Endothelial cell of umbilical vein (primary cell): ENCODE data around the gene GLOD5. TPM values are rescaled to one million over a fixed set of nuclear protein-coding genes. Genes with fewer than 3 reads are reported as not detected.

Experiments
- BruUV-seq: library from RNA; stranded (reverse); fragments of 400-500 nt; replicated peaks from 2 replicates; lab custom pipeline; 2021; lab: Mats Ljungman, UMichigan
- CTCF ChIA-PET: fragments of 300-600, 350-600 bp; sonication (Branson Sonifier 250); formaldehyde crosslinking; loops from one replicate; lab custom pipeline; 2021; ENCODE audit warnings: antibody characterized with exemption, inconsistent platforms; lab: Charles Lee
- POLR2A ChIA-PET: fragments of 300-600, 350-600 bp; sonication (Branson Sonifier 250); formaldehyde crosslinking; loops from one replicate; lab custom pipeline; 2021; ENCODE audit warnings: antibody characterized with exemption, inconsistent platforms; lab: Charles Lee
- DNase-seq: peaks from one replicate; pipeline ENCODE4 v3.0.0-alpha.2; 2011; ENCODE audit warnings: low read depth, low spot score
- FAIRE-seq: peaks from 2 replicates; lab custom pipeline; 2011; peaks lifted over from hg19 to GRCh38; lab: Jason Lieb, UNC
- H2AFZ ChIP-seq: 2 replicates; pipeline ENCODE4 v1.6.0; 2012; ENCODE audit warnings: low read depth, low read length, control low read depth, inconsistent platforms
- H3K27ac ChIP-seq: 2 replicates; pipeline ENCODE4 v1.5.1; 2011; ENCODE audit warnings: low read depth, mild to moderate bottlenecking, control low read depth, low read length, moderate library complexity; ENCODE audit not compliant: insufficient read depth
- H3K27me3 ChIP-seq, 2 experiments: 2 replicates each; pipeline versions ENCODE4 v1.6.0 to v1.6.1; 2011; ENCODE audit warnings: low read length in 2 of 2, mixed read lengths in 1 of 2; ENCODE audit not compliant: control insufficient read depth in 2 of 2, insufficient read depth in 2 of 2
- H3K36me3 ChIP-seq, 2 experiments: 2 replicates in 1 of 2; 3 replicates in 1 of 2; pipeline ENCODE4 v1.5.1; 2011; ENCODE audit warnings: low read length in 2 of 2, mild to moderate bottlenecking in 1 of 2, moderate library complexity in 1 of 2; ENCODE audit not compliant: control insufficient read depth in 2 of 2, insufficient read depth in 2 of 2; ENCODE audit errors: extremely low read depth in 1 of 2
- H3K4me1 ChIP-seq: 3 replicates; pipeline ENCODE4 v1.5.1; 2011; ENCODE audit warnings: mild to moderate bottlenecking, low read length; ENCODE audit not compliant: control insufficient read depth, insufficient read depth; ENCODE audit errors: extremely low read depth
- H3K4me2 ChIP-seq: 2 replicates; pipeline ENCODE4 v1.6.1; 2011; ENCODE audit warnings: low read length, control low read depth, mixed read lengths; ENCODE audit not compliant: insufficient read depth
- H3K4me3 ChIP-seq, 3 experiments: fragments of 200-600 bp in 1 of 3; sonication (generic), shearing (Covaris generic) in 1 of 3; replicated peaks in 1 of 3; 2 replicates each; pipeline ENCODE4 v1.5.1; 2011 to 2016; ENCODE audit warnings: control low read depth in 3 of 3, low read length in 3 of 3, mild to moderate bottlenecking in 2 of 3, inconsistent platforms in 1 of 3, low read depth in 1 of 3, moderate library complexity in 1 of 3; ENCODE audit not compliant: insufficient read depth in 1 of 3
- H3K79me2 ChIP-seq: 2 replicates; pipeline ENCODE4 v1.6.0; 2012; ENCODE audit warnings: low read length, inconsistent platforms; ENCODE audit not compliant: control insufficient read depth, insufficient read depth
- H3K9ac ChIP-seq: replicated peaks from 2 replicates; pipeline ENCODE3; 2011; ENCODE audit warnings: low read length, control low read depth; ENCODE audit not compliant: insufficient read depth; ENCODE audit errors: extremely low read depth
- H3K9me1 ChIP-seq: replicated peaks from 3 replicates; pipeline ENCODE4 v1.6.0; 2011; ENCODE audit warnings: mild to moderate bottlenecking, low read length; ENCODE audit not compliant: control insufficient read depth, insufficient read depth; ENCODE audit errors: extremely low read depth
- H3K9me3 ChIP-seq: replicated peaks from 2 replicates; pipeline ENCODE4 v1.5.1; 2012; ENCODE audit warnings: low read length, inconsistent platforms; ENCODE audit not compliant: control insufficient read depth, insufficient read depth
- H4K20me1 ChIP-seq: replicated peaks from 2 replicates; pipeline ENCODE3; 2011; ENCODE audit warnings: mild to moderate bottlenecking, low read length; ENCODE audit not compliant: control insufficient read depth, insufficient read depth; ENCODE audit errors: extremely low read depth
- EZH2 ChIP-seq: IDR thresholded peaks from 2 replicates; pipeline ENCODE4 v1.6.1; 2012; ENCODE audit warnings: borderline replicate concordance, low read depth, mild to moderate bottlenecking, moderate library complexity, low read length, inconsistent platforms; ENCODE audit not compliant: severe bottlenecking
- FOS ChIP-seq: IDR thresholded peaks from 2 replicates; pipeline ENCODE4 v1.6.1; 2011; ENCODE audit warnings: mild to moderate bottlenecking, low read length, moderate library complexity, borderline replicate concordance; ENCODE audit not compliant: insufficient read depth
- GATA2 ChIP-seq: IDR thresholded peaks from 2 replicates; pipeline ENCODE4 v1.7.0; 2011; ENCODE audit warnings: low read depth, mild to moderate bottlenecking, moderate library complexity, mixed read lengths, low read length; ENCODE audit not compliant: insufficient read length, insufficient read depth
- JUN ChIP-seq: IDR thresholded peaks from 2 replicates; pipeline ENCODE4 v1.6.1; 2011; ENCODE audit warnings: borderline replicate concordance, low read depth; ENCODE audit not compliant: insufficient read length, insufficient read depth
- MYC ChIP-seq: IDR thresholded peaks from one replicate; pipeline ENCODE4 v1.6.1; 2011; ENCODE audit warnings: mild to moderate bottlenecking, low read depth, low read length
- POLR2A ChIP-seq: IDR thresholded peaks from 2 replicates; pipeline ENCODE4 v1.6.1; 2012; ENCODE audit warnings: low read depth, mild to moderate bottlenecking, control low read depth, low read length
- POLR2AphosphoS5 ChIP-seq: IDR thresholded peaks from 2 replicates; pipeline ENCODE4 v1.6.1; 2012; ENCODE audit warnings: low read depth, mild to moderate bottlenecking, control low read depth, low read length, moderate library complexity; ENCODE audit not compliant: insufficient read depth
- dilution Hi-C: fragments of 300-500 bp; cut with MboI; formaldehyde crosslinking; loops from one replicate; pipeline ENCODE4 v1.15.0; 2019; ENCODE audit warnings: low sequenced_read_pairs; ENCODE audit not compliant: extremely low pct_ligation_motif_present
- intact Hi-C: fragments of 100-400 bp; cut with micrococcal nuclease; formaldehyde crosslinking; loops from one replicate; pipeline ENCODE4 v1.10.0; 2022
- polyA plus RNA-seq, 4 experiments: library from polyadenylated mRNA; depleted of rRNA in 3 of 4; stranded (reverse) in 3 of 4; unstranded in 1 of 4; fragments of >200 nt; gene quantifications; 2 replicates each; pipeline versions ENCODE4 v1.2.1 to v1.2.3, GENCODE V29; 2011 to 2012; ENCODE audit warnings: missing spikeins in 1 of 4
- total RNA-seq: library from RNA; stranded (reverse); gene quantifications from 2 replicates; pipeline ENCODE4 v1.2.3, GENCODE V29; 2021
- TF ChIP-seq, protein P1 (sequence below): IDR thresholded peaks from 2 replicates; pipeline ENCODE4 v1.6.1; 2011; ENCODE audit not compliant: insufficient read depth, insufficient read length
- TF ChIP-seq, protein P2 (sequence below), 2 donors: IDR thresholded peaks; 1 replicate in 1 of 2; 2 replicates in 1 of 2; pipeline ENCODE4 v1.5.1; 2011; ENCODE audit warnings: low read length in 2 of 2, mild to moderate bottlenecking in 2 of 2, moderate library complexity in 2 of 2, control low read depth in 1 of 2, inconsistent platforms in 1 of 2, low read depth in 1 of 2; ENCODE audit not compliant: insufficient read depth in 1 of 2; ENCODE audit errors: extremely low read depth in 1 of 2

The GLOD5 gene
- total and polyA plus RNA-seq, 2 donors (not counting 3 experiments of a cell fraction or from before 2014, with no cell fraction given), result not detected

DNA sequence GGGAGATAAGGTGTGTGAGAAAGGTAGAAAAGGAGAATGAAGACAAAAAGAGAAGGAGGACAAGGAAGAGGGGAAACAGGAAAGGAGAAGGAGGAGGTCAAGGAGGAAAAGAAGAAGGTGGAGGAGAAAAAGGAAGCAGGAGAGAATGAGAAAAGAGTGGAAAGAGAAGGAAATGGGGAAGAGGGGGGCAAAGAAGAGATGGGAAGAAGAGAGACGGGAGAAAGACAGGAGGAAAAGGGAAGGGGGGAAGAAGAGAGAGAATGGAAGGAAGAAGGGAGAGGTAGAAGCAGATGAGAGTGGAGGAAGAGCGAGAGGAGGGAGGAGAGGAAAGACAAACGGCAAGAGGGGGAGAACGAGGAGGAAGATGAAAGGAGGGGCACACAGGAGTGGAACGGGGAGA is 28.9 kb downstream of the GLOD5 start:
- DNase-seq (no peak), FAIRE-seq (no peak)
- dilution Hi-C loops (no loop called here), intact Hi-C loops (no loop called here)
- H3K27me3 ChIP-seq, result no peaks in the 10 kb centered on the region
- H3K9ac ChIP-seq, result no peak overlapping the region
- H3K4me3 ChIP-seq, result no peak overlapping the region
- no peak overlapping the region for H3K4me2 ChIP-seq
- no peaks in the 10 kb centered on the region for H3K4me1 ChIP-seq
- ChIA-PET CTCF (no interaction called here), POLR2A (no interaction called here)
- H3K9me3 ChIP-seq, result no peaks in the 10 kb centered on the region
- H3K27ac ChIP-seq, result no peak overlapping the region
- H3K79me2 ChIP-seq, result no peaks in the 10 kb centered on the region
- H4K20me1 ChIP-seq, result no peaks in the 10 kb centered on the region
- no peaks in the 10 kb centered on the region for H3K36me3 ChIP-seq
- no peaks in the 10 kb centered on the region for H3K9me1 ChIP-seq
- TF ChIP-seq, protein P1, sequence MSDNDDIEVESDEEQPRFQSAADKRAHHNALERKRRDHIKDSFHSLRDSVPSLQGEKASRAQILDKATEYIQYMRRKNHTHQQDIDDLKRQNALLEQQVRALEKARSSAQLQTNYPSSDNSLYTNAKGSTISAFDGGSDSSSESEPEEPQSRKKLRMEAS, result no peak
- TF ChIP-seq MYC (no peak), EZH2 (no peak), GATA2 (no peak), POLR2A (no peak), POLR2AphosphoS5 (no peak), FOS (no peak), JUN (no peak)
- TF ChIP-seq, protein P2, sequence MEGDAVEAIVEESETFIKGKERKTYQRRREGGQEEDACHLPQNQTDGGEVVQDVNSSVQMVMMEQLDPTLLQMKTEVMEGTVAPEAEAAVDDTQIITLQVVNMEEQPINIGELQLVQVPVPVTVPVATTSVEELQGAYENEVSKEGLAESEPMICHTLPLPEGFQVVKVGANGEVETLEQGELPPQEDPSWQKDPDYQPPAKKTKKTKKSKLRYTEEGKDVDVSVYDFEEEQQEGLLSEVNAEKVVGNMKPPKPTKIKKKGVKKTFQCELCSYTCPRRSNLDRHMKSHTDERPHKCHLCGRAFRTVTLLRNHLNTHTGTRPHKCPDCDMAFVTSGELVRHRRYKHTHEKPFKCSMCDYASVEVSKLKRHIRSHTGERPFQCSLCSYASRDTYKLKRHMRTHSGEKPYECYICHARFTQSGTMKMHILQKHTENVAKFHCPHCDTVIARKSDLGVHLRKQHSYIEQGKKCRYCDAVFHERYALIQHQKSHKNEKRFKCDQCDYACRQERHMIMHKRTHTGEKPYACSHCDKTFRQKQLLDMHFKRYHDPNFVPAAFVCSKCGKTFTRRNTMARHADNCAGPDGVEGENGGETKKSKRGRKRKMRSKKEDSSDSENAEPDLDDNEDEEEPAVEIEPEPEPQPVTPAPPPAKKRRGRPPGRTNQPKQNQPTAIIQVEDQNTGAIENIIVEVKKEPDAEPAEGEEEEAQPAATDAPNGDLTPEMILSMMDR (IDR thresholded peaks at IDR 0.05; ENCODE audit: extremely low read depth in 1 of 2, insufficient read depth in 1 of 2, low read depth in 1 of 2, low read length in 2 of 2), result no peak
- no peak overlapping the region for H2AFZ ChIP-seq
- BruUV-seq, result no TSS peak
